ENCODE measurements around the gene MOB3C. TPM values are rescaled to one million over a fixed set of nuclear protein-coding genes. Genes with fewer than 3 reads are reported as not detected.

Gene MOB3C
- total RNA-seq, 4 donors from 2014 or later: 24.7 to 30.0 (median 28.9) TPM

DNA sequence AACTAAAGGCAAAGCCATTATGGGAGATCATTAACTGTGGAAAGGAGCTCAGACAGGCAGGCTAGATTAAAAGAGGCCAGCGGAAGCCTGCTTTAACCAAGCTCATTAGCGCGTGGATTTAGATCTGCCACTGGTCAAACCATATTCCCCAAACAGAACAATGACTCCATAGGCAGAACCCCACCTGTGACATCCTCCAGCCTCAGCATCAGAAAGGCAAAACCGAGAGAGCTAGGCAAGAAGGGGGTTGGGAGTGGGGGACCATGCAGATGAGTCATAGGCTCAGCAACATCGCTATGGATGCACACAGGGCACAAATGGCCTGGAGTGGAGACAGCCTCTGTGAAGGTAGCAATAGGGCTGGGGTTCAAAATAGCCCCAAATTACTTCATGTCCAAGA lies 33.1 kb downstream of the MOB3C start:
- TF ChIP-seq, protein P1, sequence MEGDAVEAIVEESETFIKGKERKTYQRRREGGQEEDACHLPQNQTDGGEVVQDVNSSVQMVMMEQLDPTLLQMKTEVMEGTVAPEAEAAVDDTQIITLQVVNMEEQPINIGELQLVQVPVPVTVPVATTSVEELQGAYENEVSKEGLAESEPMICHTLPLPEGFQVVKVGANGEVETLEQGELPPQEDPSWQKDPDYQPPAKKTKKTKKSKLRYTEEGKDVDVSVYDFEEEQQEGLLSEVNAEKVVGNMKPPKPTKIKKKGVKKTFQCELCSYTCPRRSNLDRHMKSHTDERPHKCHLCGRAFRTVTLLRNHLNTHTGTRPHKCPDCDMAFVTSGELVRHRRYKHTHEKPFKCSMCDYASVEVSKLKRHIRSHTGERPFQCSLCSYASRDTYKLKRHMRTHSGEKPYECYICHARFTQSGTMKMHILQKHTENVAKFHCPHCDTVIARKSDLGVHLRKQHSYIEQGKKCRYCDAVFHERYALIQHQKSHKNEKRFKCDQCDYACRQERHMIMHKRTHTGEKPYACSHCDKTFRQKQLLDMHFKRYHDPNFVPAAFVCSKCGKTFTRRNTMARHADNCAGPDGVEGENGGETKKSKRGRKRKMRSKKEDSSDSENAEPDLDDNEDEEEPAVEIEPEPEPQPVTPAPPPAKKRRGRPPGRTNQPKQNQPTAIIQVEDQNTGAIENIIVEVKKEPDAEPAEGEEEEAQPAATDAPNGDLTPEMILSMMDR (IDR thresholded peaks at IDR 0.05): no peak
- ATAC-seq (ENCODE audit: low FRiP score): no peak

DNA sequence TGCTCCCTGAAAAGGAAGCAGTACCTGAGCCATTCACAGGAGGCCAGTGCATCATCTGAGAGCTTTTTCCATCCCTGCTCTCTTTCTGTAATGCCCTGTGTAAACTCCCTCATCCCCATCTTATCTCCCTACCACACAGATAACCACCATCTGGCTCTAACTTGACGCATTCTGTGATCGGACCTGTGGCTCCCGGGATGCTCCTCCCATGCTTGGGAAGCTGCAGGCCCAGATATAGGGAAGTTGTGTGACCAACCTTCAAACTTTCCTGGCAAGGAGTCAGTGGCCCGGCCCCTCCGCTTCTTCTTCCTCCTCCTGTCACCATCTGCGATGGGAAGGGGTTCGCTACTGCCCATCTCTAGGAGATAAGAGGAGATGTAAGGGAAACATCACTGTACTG lies 33.6 kb downstream of the MOB3C start:
- DNase-seq (ENCODE audit: low spot score) (no peak), ATAC-seq (ENCODE audit: low FRiP score) (no peak)
- TF ChIP-seq, protein P1 (IDR thresholded peaks at IDR 0.05): no peak

More for the DNA sequence above, 33.1 kb downstream of the MOB3C start:
- no peak for DNase-seq (ENCODE audit: low spot score)

DNA sequence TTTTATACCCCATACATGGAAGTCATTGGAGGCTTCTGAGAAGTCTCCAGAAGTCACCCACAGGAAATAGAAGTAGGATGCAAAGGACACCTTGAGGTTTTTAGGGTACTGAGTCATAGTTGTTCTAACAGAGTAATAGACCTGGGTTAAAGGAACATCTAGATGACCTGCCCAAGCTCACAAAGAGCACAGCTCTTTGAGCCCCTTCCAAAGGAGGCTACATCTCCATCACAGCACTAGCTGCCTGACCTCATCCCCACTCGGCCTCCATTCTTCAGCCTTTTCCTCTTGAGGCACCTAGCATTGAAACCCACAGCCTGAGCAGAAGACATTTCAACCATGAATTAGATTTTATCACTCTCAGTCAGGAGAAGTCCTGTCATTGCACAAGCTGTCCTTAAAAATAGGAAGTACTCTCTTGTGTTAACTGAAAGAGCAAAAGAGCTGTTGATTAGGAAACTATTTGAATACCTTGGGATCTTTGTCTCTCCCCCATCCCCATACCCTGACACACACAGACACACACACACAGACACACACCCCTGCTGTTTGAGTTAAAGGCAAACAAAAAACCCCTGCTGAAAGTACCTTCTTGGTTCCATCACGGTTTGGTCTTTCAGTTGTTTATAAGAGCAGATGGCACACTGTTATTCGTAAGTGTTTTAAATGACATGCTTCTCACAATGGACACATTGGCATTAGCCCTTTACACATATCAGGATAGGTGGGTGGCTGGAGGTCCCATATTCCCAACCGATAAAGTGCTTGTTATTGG lies 34.7 kb downstream of the MOB3C start:
- ATAC-seq (ENCODE audit: low FRiP score) (no peak), DNase-seq (ENCODE audit: low spot score) (no peak)
- TF ChIP-seq, protein P1 (IDR thresholded peaks at IDR 0.05): no peak

DNA sequence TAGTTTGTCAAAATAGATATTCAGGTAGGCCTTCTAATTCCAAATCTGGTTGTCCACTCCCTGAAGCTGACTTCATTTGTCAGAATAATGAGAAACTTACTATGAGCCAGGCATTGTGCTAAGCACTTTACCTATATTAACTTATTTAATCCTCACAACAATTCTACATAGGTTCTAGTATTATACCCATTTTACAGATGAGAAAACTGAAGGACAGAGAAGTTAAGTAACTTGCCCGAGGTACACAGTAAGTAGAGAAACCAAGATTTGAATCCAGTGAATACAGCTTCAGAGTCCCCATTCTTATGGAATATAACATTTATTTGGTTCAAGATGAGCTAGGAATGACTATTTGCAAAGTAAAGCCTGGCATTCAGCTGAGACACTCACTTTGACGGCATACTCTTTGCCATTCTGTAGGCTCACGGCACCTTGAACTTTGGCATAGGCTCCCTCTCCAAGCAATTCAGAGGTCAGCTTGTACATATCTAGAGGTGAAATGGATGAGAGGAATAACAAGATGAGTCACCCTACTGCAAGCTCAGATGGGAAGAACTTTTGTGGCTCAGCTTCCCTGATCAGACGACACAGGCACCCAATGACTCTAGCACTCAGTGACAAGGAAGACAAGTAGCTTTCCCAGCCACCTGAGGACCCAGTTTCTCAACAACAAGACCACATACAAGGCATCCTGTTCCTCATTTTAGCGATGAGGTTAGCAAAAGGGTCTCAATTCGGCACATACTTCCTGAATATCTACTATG lies 36.3 kb downstream of the MOB3C start:
- TF ChIP-seq, protein P1 (IDR thresholded peaks at IDR 0.05): no peak
- ATAC-seq (ENCODE audit: low FRiP score) (no peak), DNase-seq (ENCODE audit: low spot score) (no peak)

DNA sequence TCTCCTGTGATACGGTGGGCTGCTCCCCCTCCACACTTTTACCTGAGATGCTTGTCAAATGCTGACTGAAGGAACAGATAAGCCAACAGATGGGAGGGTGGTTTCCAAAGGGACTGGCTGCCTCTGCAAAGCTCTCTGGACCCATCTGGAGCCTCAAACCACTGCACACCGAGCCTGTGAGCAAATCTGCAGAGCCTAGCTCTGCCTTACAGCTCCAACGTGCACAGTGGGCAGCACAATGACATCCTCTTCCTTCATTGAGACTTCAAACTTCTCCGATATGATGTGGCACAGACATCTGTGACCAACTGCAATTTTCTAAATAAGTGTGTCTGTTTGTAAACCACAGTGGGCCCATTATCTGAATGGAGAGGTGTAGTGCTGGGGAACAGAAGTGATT lies 38.9 kb downstream of the MOB3C start:
- ATAC-seq (ENCODE audit: low FRiP score) (no peak), DNase-seq (ENCODE audit: low spot score) (no peak)
- TF ChIP-seq, protein P1 (IDR thresholded peaks at IDR 0.05): no peak

DNA sequence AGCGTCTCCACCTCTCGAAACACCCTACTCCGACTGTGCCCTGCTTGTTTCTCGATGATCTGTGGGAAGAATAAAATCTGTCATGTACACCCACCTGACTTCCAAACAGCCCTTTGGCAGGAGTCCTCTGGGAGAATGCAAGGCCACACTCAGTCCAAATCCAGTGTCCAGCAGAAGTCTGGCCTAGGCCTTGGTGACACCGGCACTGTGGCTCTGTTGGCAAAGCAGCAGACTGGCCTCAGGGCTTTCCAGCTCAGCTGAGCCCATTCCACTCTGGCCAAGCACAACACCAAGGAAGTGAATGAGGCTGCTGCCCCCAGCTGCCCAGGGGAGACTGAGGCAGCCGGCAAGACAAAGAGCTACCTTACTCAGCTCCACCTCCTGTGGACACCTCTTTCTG lies 40.0 kb downstream of the MOB3C start:
- DNase-seq (ENCODE audit: low spot score): no peak
- no peak for ATAC-seq (ENCODE audit: low FRiP score)

More for the DNA sequence above, 40.0 kb downstream of the MOB3C start:
- TF ChIP-seq, protein P1 (IDR thresholded peaks at IDR 0.05): no peak
